ENCODE results near the gene SHCBP1.
"Not testable (repeated sequence)": the region's sequence is repeated elsewhere in the genome, so short reads cannot be mapped to it uniquely, and the experiment has no call there.

SHCBP1 gene

DNA sequence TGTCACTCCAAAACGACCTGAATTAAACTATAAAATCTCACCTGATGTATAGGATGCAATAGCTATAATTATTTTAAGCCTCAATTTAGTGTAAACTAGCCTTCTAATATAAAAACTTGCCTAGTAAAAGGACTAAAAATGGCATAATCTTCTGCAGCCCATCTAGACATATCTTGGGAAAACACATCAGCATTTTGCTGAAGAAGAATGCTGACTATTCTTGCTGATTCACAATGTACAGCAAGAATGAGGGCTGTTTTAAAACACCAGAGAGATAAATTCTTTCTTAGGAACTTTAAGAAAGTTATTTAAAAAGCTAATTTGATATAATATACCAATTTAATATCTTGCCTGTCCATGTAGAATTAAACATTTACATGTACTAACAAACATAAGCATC is 63.2 kb downstream of the SHCBP1 start:
- in situ Hi-C loops (cut with HindIII; ENCODE audit: low pct_ligation_motif_present, low pct_unique_long_range_greater_than_20kb, low sequenced_read_pairs), result no loop called here

DNA sequence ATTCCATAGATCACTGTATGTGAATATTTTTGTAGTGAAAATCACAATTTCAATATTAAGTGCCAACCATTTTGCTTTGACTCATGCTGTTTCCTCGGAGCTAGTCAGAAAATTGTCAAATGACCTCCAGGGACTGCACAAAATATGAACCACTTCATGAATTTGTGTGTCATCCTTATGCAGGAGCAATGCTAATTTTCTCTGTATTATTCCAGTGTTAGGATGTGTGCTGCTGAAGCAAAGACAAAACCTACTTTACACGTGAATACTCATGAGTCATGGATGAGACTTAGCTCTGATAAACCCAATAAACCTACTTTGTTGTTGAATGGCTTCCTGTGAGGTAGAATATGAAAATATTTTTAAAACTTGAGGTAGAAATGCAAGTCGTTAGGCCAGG is 65.2 kb downstream of the SHCBP1 start:
- in situ Hi-C loops (cut with HindIII; ENCODE audit: low pct_ligation_motif_present, low pct_unique_long_range_greater_than_20kb, low sequenced_read_pairs), result no loop called here

More for the DNA sequence above, 63.2 kb downstream of the SHCBP1 start:
- DNase-seq, result no peak

DNA sequence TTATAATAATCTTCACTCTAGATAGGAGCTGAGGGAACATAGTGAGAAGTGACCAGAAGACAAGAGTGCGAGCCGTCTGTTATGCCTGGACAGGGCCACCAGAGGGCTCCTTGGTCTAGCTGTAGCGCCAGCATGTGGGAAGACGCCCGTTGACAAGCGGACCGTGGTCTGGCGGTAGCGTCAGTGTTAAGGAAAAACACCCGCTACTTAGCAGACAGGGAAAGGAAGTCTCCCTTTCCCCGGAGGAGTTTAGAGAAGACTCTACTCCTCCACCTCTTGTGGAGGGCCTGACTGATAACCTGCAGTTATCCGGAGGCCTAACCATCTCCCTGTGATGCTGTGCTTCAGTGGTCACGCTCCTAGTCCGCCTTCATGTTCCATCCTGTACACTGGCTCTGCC is 66.7 kb downstream of the SHCBP1 start:
- in situ Hi-C loops (cut with HindIII; ENCODE audit: low pct_ligation_motif_present, low pct_unique_long_range_greater_than_20kb, low sequenced_read_pairs), result not testable (repeated sequence)
- peak; percentile 85 for DNase-seq

More for the DNA sequence above, 65.2 kb downstream of the SHCBP1 start:
- DNase-seq, result no peak

DNA sequence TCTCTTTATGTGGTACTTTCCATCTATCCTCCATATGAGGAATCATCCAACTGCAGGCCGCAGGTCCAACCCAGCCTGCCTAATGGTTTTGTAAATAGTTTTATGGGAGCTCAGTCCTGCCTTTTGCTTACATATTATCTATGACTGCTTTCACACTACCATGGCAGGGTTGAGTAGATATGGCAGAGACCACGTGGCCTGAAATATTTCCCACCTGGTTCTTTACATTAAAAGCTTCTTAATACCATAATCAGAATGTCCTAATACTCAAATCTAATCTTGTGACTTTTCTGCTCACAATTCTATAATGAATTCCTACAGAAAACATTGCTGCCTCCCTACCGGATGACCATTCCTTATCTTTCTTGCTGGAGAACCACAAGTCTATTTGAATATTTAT is 71.7 kb downstream of the SHCBP1 start:
- DNase-seq, result no peak
- in situ Hi-C loops (cut with HindIII; ENCODE audit: low pct_ligation_motif_present, low pct_unique_long_range_greater_than_20kb, low sequenced_read_pairs), result no loop called here

Data from ACHN (cell line).